Duodenal mucosa (tissue), 2 donors: ENCODE measurements around the gene PDCD1LG2.
A peak's percentile ranks its signal among the peaks of the same experiment; 100 is the strongest.

ENCODE experiments used
- H3K27ac ChIP-seq: one replicate; pipeline ENCODE4 v1.7.0; 2013; ENCODE audit warnings: low read depth, low read length
- H3K27me3 ChIP-seq, 2 donors: one replicate each; pipeline ENCODE4 v1.7.0; 2013; ENCODE audit warnings: low read length in 2 of 2, control low read depth in 1 of 2; ENCODE audit not compliant: insufficient read depth in 2 of 2, control insufficient read depth in 1 of 2
- H3K36me3 ChIP-seq, 2 donors: one replicate each; pipeline ENCODE4 v1.7.0; 2013; ENCODE audit warnings: low read length in 2 of 2, control low read depth in 1 of 2; ENCODE audit not compliant: insufficient read depth in 2 of 2, control insufficient read depth in 1 of 2
- H3K4me1 ChIP-seq, 2 donors: one replicate each; pipeline ENCODE4 v1.7.0; 2013; ENCODE audit warnings: low read length in 2 of 2, control low read depth in 1 of 2; ENCODE audit not compliant: insufficient read depth in 2 of 2, control insufficient read depth in 1 of 2
- H3K4me3 ChIP-seq, 2 donors: one replicate each; pipeline ENCODE4 v1.7.0; 2013; ENCODE audit warnings: low read length in 2 of 2, low read depth in 1 of 2
- H3K9ac ChIP-seq, 2 donors: one replicate each; pipeline ENCODE4 v1.7.0; 2013; ENCODE audit warnings: low read length in 2 of 2, low read depth in 1 of 2
- H3K9me3 ChIP-seq, 2 donors: one replicate each; pipeline ENCODE4 v1.7.0; 2013; ENCODE audit warnings: low read length in 2 of 2, control low read depth in 1 of 2; ENCODE audit not compliant: control insufficient read depth in 1 of 2

The PDCD1LG2 gene

DNA sequence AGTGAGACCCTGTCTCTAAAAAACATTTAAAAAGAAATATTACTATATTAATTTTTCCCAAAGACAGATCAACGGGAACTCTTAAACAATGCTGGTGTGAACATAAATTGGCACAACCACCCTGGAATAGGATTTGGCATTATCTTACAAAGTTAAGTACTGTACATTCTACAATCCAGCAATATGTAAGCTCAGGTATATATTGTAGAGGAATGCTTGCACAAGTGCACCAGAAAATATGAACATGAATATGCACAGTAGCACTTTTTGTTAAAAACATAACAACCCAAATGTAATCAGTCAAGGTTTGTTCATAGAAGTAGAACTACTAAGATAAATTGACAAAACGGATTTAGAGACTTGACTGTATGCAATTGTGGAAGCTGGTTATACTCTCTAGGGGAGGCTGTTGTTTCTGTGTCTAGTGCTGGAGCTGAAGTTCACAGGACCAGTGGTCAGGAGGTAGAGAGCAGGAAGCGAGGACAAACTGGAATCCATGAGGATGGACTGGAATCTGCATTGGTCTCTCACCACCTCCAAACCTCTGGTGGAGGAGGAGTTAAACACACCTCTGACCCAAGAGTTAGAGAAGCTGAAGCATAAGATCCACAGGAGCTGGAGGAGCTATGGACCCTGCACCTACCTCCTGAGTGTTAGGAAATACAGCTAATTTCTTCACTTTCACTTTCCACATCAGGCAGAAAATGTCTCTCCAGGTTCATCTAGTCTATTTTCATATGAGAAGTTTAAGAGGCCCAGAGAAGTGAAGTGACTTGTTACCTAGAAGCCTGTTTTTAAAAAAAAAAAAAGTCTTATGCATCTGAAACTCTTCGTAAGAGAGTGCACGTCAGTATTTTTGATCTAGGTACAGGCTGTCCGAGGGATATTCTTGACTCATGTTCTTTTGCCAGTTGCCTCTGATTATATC is 98.2 kb downstream of the PDCD1LG2 start:
- H3K9ac ChIP-seq, result peak overlapping the region; percentile 22 to 65
- no peak overlapping the region for H3K27ac ChIP-seq
- H3K9me3 ChIP-seq, result no peaks in the 10 kb centered on the region
- no peaks in the 10 kb centered on the region for H3K27me3 ChIP-seq
- peak overlapping the region; percentile 70 to 80 for H3K4me3 ChIP-seq
- H3K4me1 ChIP-seq, result peaks cover 0 to 6% of the 10 kb centered on the region in 2 donors
- no peaks in the 10 kb centered on the region for H3K36me3 ChIP-seq

- H3K27me3 ChIP-seq, result no peaks in the 10 kb centered on the region
- no peaks in the 10 kb centered on the region for H3K36me3 ChIP-seq
- no peaks in the 10 kb centered on the region for H3K9me3 ChIP-seq
- no peak overlapping the region for H3K9ac ChIP-seq
- no peak overlapping the region for H3K27ac ChIP-seq
- H3K4me1 ChIP-seq, result peaks cover 0 to 6% of the 10 kb centered on the region in 2 donors
- peak overlapping the region; percentile 70 to 80 for H3K4me3 ChIP-seq
Measured at GRCh38 chr9:5609226-5609596, 98.9 kb downstream of the PDCD1LG2 start.

GRCh38 chr9:5610491-5610890 is 100.2 kb downstream of the PDCD1LG2 start:
- Histone ChIP-seq H3K27me3 (no peaks in the 10 kb centered on the region), H3K9ac (no peak overlapping the region), H3K36me3 (no peaks in the 10 kb centered on the region), H3K27ac (no peak overlapping the region), H3K4me1 (peaks cover 0 to 6% of the 10 kb centered on the region in 2 donors), H3K9me3 (no peaks in the 10 kb centered on the region), H3K4me3 (no peak overlapping the region)

GRCh38 chr9:5611321-5612184 is 101.2 kb downstream of the PDCD1LG2 start:
- no peak overlapping the region for H3K9ac ChIP-seq
- no peaks in the 10 kb centered on the region for H3K27me3 ChIP-seq
- H3K4me1 ChIP-seq, result peaks cover 0 to 6% of the 10 kb centered on the region in 2 donors
- H3K9me3 ChIP-seq, result no peaks in the 10 kb centered on the region
- H3K27ac ChIP-seq, result no peak overlapping the region
- H3K4me3 ChIP-seq, result no peak overlapping the region
- no peaks in the 10 kb centered on the region for H3K36me3 ChIP-seq

GRCh38 chr9:5612185-5612530 is 101.8 kb downstream of the PDCD1LG2 start:
- H3K27me3 ChIP-seq, result no peaks in the 10 kb centered on the region
- no peak overlapping the region for H3K9ac ChIP-seq
- peaks cover 0 to 6% of the 10 kb centered on the region in 2 donors for H3K4me1 ChIP-seq
- no peak overlapping the region for H3K27ac ChIP-seq
- H3K9me3 ChIP-seq, result no peaks in the 10 kb centered on the region
- H3K4me3 ChIP-seq, result no peak overlapping the region
- H3K36me3 ChIP-seq, result no peaks in the 10 kb centered on the region

- Histone ChIP-seq H3K36me3 (no peaks in the 10 kb centered on the region), H3K27me3 (no peaks in the 10 kb centered on the region), H3K4me1 (no peaks in the 10 kb centered on the region), H3K9ac (no peak overlapping the region), H3K9me3 (no peaks in the 10 kb centered on the region), H3K27ac (no peak overlapping the region), H3K4me3 (no peak overlapping the region)
Measured at GRCh38 chr9:5614192-5614591, 103.9 kb downstream of the PDCD1LG2 start.

GRCh38 chr9:5614985-5615384 is 104.7 kb downstream of the PDCD1LG2 start:
- Histone ChIP-seq H3K9me3 (no peaks in the 10 kb centered on the region), H3K9ac (no peak overlapping the region), H3K4me3 (no peak overlapping the region), H3K4me1 (no peaks in the 10 kb centered on the region), H3K27me3 (no peaks in the 10 kb centered on the region), H3K27ac (no peak overlapping the region), H3K36me3 (no peaks in the 10 kb centered on the region)

DNA sequence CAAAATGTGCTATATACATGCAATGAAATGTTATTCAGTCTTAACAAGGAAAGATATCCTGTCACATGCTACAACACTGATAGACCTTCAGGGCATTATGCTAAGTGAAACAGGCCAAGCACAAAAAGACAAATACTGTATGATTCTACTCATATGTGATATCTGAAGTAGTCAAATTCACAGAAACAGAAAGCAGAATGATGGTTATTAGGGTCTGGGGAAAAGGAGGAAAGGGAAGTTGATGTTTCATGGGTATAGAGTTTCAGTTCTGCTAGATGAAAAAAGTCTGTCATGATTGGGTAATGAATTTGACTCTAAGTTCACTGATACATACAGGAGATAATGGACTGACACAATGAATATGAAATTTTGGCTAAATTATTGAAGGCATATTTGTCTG is 107.4 kb downstream of the PDCD1LG2 start:
- no peaks in the 10 kb centered on the region for H3K9me3 ChIP-seq
- H3K27ac ChIP-seq, result no peak overlapping the region
- no peak overlapping the region for H3K9ac ChIP-seq
- no peaks in the 10 kb centered on the region for H3K27me3 ChIP-seq
- H3K4me3 ChIP-seq, result no peak overlapping the region
- H3K4me1 ChIP-seq, result no peaks in the 10 kb centered on the region
- no peaks in the 10 kb centered on the region for H3K36me3 ChIP-seq

- Histone ChIP-seq H3K27me3 (no peaks in the 10 kb centered on the region), H3K4me1 (no peaks in the 10 kb centered on the region), H3K36me3 (no peaks in the 10 kb centered on the region), H3K9me3 (no peaks in the 10 kb centered on the region), H3K9ac (no peak overlapping the region), H3K4me3 (no peak overlapping the region), H3K27ac (no peak overlapping the region)
Measured at GRCh38 chr9:5620494-5620893, 110.2 kb downstream of the PDCD1LG2 start.
